IMR-90 (cell line): ENCODE measurements around the gene CHI3L1. TPM values are rescaled to one million over a fixed set of nuclear protein-coding genes. Genes with fewer than 3 reads are reported as not detected.

Experiments used
- ATAC-seq: fragments of 200-7000 bp; cut with Tn5 transposase; 2 replicates; pipeline ENCODE4 v1.9.1; 2020; ENCODE audit warnings: low read depth, mild to moderate bottlenecking, moderate library complexity
- BruUV-seq: library from RNA; stranded (reverse); fragments of 400-500 nt; replicated peaks from 2 replicates; lab custom pipeline; 2021; lab: Mats Ljungman, UMichigan
- CTCF ChIA-PET: fragments of 300-600 bp; formaldehyde crosslinking; extraction: SDS; loops from one replicate; lab custom pipeline; 2021; ENCODE audit warnings: antibody characterized with exemption; lab: Yijun Ruan, JAX
- POLR2A ChIA-PET: fragments of 300-600 bp; sonication (Branson Sonifier 250); formaldehyde crosslinking; loops from one replicate; lab custom pipeline; 2022; ENCODE audit warnings: antibody characterized with exemption; ENCODE audit not compliant: unreplicated experiment; lab: Charles Lee
- DNase-seq: peaks from one replicate; pipeline ENCODE4 v3.0.0; 2013
- H2AFZ ChIP-seq: replicated peaks from 2 replicates; pipeline ENCODE3; 2013; ENCODE audit warnings: low read length, mild to moderate bottlenecking; ENCODE audit not compliant: poor library complexity
- H2AK5ac ChIP-seq: 2 replicates; pipeline ENCODE4 v1.6.1; 2013; ENCODE audit warnings: low read depth, low read length, inconsistent platforms
- H2AK9ac ChIP-seq: replicated peaks from 2 replicates; pipeline ENCODE3; 2013; ENCODE audit warnings: mild to moderate bottlenecking, low read depth, low read length, moderate library complexity; ENCODE audit not compliant: poor library complexity
- H2BK120ac ChIP-seq: 2 replicates; pipeline ENCODE4 v1.6.1; 2013; ENCODE audit warnings: low read depth, low read length, inconsistent platforms
- H2BK15ac ChIP-seq: 3 replicates; pipeline ENCODE4 v1.6.1; 2013; ENCODE audit warnings: low read depth, low read length, inconsistent platforms
- H2BK20ac ChIP-seq: 2 replicates; pipeline ENCODE4 v1.6.1; 2013; ENCODE audit warnings: low read depth, mild to moderate bottlenecking, inconsistent platforms, low read length, moderate library complexity
- H2BK5ac ChIP-seq: 2 replicates; pipeline ENCODE4 v1.6.1; 2013; ENCODE audit warnings: mild to moderate bottlenecking, low read depth, low read length, inconsistent platforms; ENCODE audit not compliant: poor library complexity, severe bottlenecking
- H3K14ac ChIP-seq: replicated peaks from 2 replicates; pipeline ENCODE4 v1.6.1; 2013; ENCODE audit warnings: low read depth, low read length, inconsistent platforms
- H3K18ac ChIP-seq: 2 replicates; pipeline ENCODE4 v1.6.1; 2013; ENCODE audit warnings: low read depth, low read length, control low read depth
- H3K23ac ChIP-seq: 2 replicates; pipeline ENCODE4 v1.6.1; 2013; ENCODE audit warnings: low read depth, low read length, inconsistent platforms
- H3K27ac ChIP-seq: 2 replicates; pipeline ENCODE4 v1.5.1; 2013; ENCODE audit warnings: mild to moderate bottlenecking, control low read depth, low read length; ENCODE audit not compliant: insufficient read depth
- H3K27me3 ChIP-seq: 2 replicates; pipeline ENCODE4 v1.6.1; 2013; ENCODE audit warnings: low read length; ENCODE audit not compliant: control insufficient read depth, insufficient read depth
- H3K36me3 ChIP-seq: 2 replicates; pipeline ENCODE4 v1.6.1; 2013; ENCODE audit warnings: low read length, mixed read lengths; ENCODE audit not compliant: control insufficient read depth, insufficient read depth
- H3K4ac ChIP-seq: 2 replicates; pipeline ENCODE4 v1.6.1; 2013; ENCODE audit warnings: low read depth, low read length, inconsistent platforms
- H3K4me1 ChIP-seq: 2 replicates; pipeline ENCODE4 v1.6.1; 2013; ENCODE audit warnings: low read length, mixed read lengths; ENCODE audit not compliant: control insufficient read depth, insufficient read depth
- H3K4me2 ChIP-seq: 2 replicates; pipeline ENCODE4 v1.6.1; 2013; ENCODE audit warnings: low read depth, mild to moderate bottlenecking, control low read depth, low read length, moderate library complexity
- H3K4me3 ChIP-seq: 2 replicates; pipeline ENCODE4 v1.5.1; 2013; ENCODE audit warnings: low read depth, mild to moderate bottlenecking, control low read depth, low read length, moderate library complexity; ENCODE audit not compliant: insufficient read depth
- H3K56ac ChIP-seq: 2 replicates; pipeline ENCODE4 v1.6.1; 2013; ENCODE audit warnings: low read length, inconsistent platforms; ENCODE audit not compliant: insufficient read depth; ENCODE audit errors: extremely low read depth
- H3K79me1 ChIP-seq, 2 experiments: 2 replicates each; pipeline ENCODE4 v1.6.1; 2013; ENCODE audit warnings: low read length in 2 of 2, inconsistent platforms in 1 of 2, low read depth in 1 of 2
- H3K9ac ChIP-seq: 2 replicates; pipeline ENCODE4 v1.6.1; 2013; ENCODE audit warnings: low read depth, low read length, control low read depth
- H3K9me1 ChIP-seq: 2 replicates; pipeline ENCODE4 v1.6.1; 2013; ENCODE audit warnings: low read length, inconsistent platforms; ENCODE audit not compliant: insufficient read depth
- H3K9me3 ChIP-seq: 2 replicates; pipeline ENCODE4 v1.6.1; 2013; ENCODE audit warnings: low read length; ENCODE audit not compliant: control insufficient read depth, insufficient read depth
- H4K20me1 ChIP-seq: 2 replicates; pipeline ENCODE4 v1.6.1; 2013; ENCODE audit warnings: low read length, inconsistent platforms; ENCODE audit not compliant: insufficient read depth
- H4K5ac ChIP-seq: 2 replicates; pipeline ENCODE4 v1.6.1; 2013; ENCODE audit warnings: mild to moderate bottlenecking, low read depth, low read length, control low read depth
- H4K8ac ChIP-seq, 2 experiments: 2 replicates each; pipeline ENCODE4 v1.6.1; 2013; ENCODE audit warnings: low read depth in 2 of 2, low read length in 2 of 2, control low read depth in 1 of 2, inconsistent platforms in 1 of 2
- H4K91ac ChIP-seq: 2 replicates; pipeline ENCODE4 v1.6.1; 2013; ENCODE audit warnings: low read depth, low read length, inconsistent platforms; ENCODE audit not compliant: insufficient read depth
- CHD1 ChIP-seq: IDR thresholded peaks from 2 replicates; pipeline ENCODE4 v1.6.1; 2012; ENCODE audit warnings: low read depth, low read length, improper control_type of control experiment
- ELK1 ChIP-seq: fragments of 150-350 bp; IDR thresholded peaks from 2 replicates; pipeline ENCODE4 v1.6.1; 2016; ENCODE audit warnings: low read depth, mild to moderate bottlenecking, low read length, moderate library complexity, borderline replicate concordance
- FOS ChIP-seq: fragments of 150-350 bp; IDR thresholded peaks from 2 replicates; pipeline ENCODE4 v1.6.1; 2016; ENCODE audit warnings: low read depth, low read length
- MAFK ChIP-seq: IDR thresholded peaks from 2 replicates; pipeline ENCODE4 v1.6.1; 2012; ENCODE audit warnings: low read depth, low read length, improper control_type of control experiment
- MXI1 ChIP-seq: IDR thresholded peaks from 2 replicates; pipeline ENCODE4 v1.6.1; 2012; ENCODE audit warnings: low read depth, mild to moderate bottlenecking, low read length, moderate library complexity, borderline replicate concordance
- NFE2L2 ChIP-seq: fragments of 150-350 bp; IDR thresholded peaks from 2 replicates; pipeline ENCODE4 v1.6.1; 2016; ENCODE audit warnings: low read depth, mild to moderate bottlenecking, low read length
- POLR2A ChIP-seq: IDR thresholded peaks from 2 replicates; pipeline ENCODE4 v1.6.1; 2012; ENCODE audit warnings: mild to moderate bottlenecking, low read depth, low read length
- RCOR1 ChIP-seq: IDR thresholded peaks from 2 replicates; pipeline ENCODE4 v1.6.1; 2012; ENCODE audit warnings: mild to moderate bottlenecking, low read length, improper control_type of control experiment; ENCODE audit not compliant: insufficient replicate concordance
- SMC3 ChIP-seq: fragments of 150-350 bp; IDR thresholded peaks from 2 replicates; pipeline ENCODE4 v1.6.1; 2016; ENCODE audit warnings: low read depth, mild to moderate bottlenecking, antibody characterized with exemption, low read length, moderate library complexity
- WGBS, 2 experiments: methylation state at CpG; one replicate each; pipeline versions ENCODE4 v1.1.5 to v1.1.7; 2013; ENCODE audit warnings: missing lambda C conversion rate in 2 of 2; ENCODE audit not compliant: insufficient read length in 1 of 2; ENCODE audit errors: extremely low coverage in 2 of 2; 5-methylcytosine and 5-hydroxymethylcytosine counted together
- dilution Hi-C: fragments of 300-500 bp; cut with HindIII; formaldehyde crosslinking; loops from one replicate; pipeline ENCODE4 v1.14.3; 2018; ENCODE audit warnings: low sequenced_read_pairs; ENCODE audit not compliant: unreplicated experiment
- in situ Hi-C: fragments of 300-500 bp; cut with MboI; formaldehyde crosslinking; loops from 3 replicates; pipeline ENCODE4 v1.14.3; 2019; ENCODE audit warnings: low sequenced_read_pairs, inconsistent platforms, mixed read lengths
- intact Hi-C: fragments of 100-400 bp; cut with micrococcal nuclease; formaldehyde crosslinking; loops from 2 replicates; pipeline ENCODE4 v1.10.0; 2022
- polyA plus RNA-seq, 3 experiments: library from polyadenylated mRNA; depleted of rRNA; stranded (reverse); fragments of >200 nt; gene quantifications; 2 replicates each; pipeline ENCODE4 v1.2.3, GENCODE V29; 2012; ENCODE audit warnings: low replicate concordance in 1 of 3
- total RNA-seq: library from RNA; depleted of rRNA; stranded (reverse); fragments of >200 nt; gene quantifications from 2 replicates; pipeline ENCODE4 v1.2.3, GENCODE V29; 2012
- TF ChIP-seq, protein P1 (sequence below): conservative IDR thresholded peaks from 2 replicates; pipeline ENCODE4 v1.5.1; 2012; ENCODE audit warnings: mild to moderate bottlenecking, low read depth, low read length, improper control_type of control experiment

CHI3L1 gene
- total and polyA plus RNA-seq, 2 of the 4 experiments (the other 2 are of a cell fraction) = 0.17 TPM; not detected in 1

GRCh38 chr1:203130358-203130985, 56.0 kb downstream of the CHI3L1 start:
- no peak for ATAC-seq

More at GRCh38 chr1:203130358-203130985, 56.0 kb downstream of the CHI3L1 start:
- WGBS, 2 experiments = 29% methylated on average over 2 of the region's 3 CpGs; no CpG with 5 or more reads in 1 of the 2 experiments
- intact Hi-C loops (no loop called here), in situ Hi-C loops (no loop called here), dilution Hi-C loops (no loop called here)
- Histone ChIP-seq H3K18ac (no peak overlapping the region), H2BK20ac (no peak overlapping the region), H3K4me1 (peaks cover 3% of the 10 kb centered on the region; the same call in 1 of the 2 replicates), H4K20me1 (no peaks in the 10 kb centered on the region), H3K9me3 (no peaks in the 10 kb centered on the region), H3K4me2 (no peak overlapping the region), H3K36me3 (no peaks in the 10 kb centered on the region), H4K8ac (no peak overlapping the region), H2BK5ac (no peak overlapping the region), H3K14ac (no peak overlapping the region), H3K27me3 (peaks cover 23% of the 10 kb centered on the region; the same call in 1 of the 2 replicates), H3K23ac (no peak overlapping the region), H2AK5ac (no peak overlapping the region), H2BK15ac (no peak overlapping the region), H3K9ac (no peak overlapping the region), H3K56ac (no peak overlapping the region), H4K91ac (no peak overlapping the region), H3K79me1 (no peaks in the 10 kb centered on the region), H3K4me3 (no peak overlapping the region), H2AK9ac (no peak overlapping the region), H4K5ac (no peak overlapping the region), H3K4ac (no peak overlapping the region), H2BK120ac (no peak overlapping the region), H3K27ac (no peak overlapping the region), H3K9me1 (no peaks in the 10 kb centered on the region), H2AFZ (no peak overlapping the region)
- TF ChIP-seq ELK1 (no peak), SMC3 (no peak), NFE2L2 (no peak), MXI1 (no peak), POLR2A (no peak), RCOR1 (no peak), FOS (no peak), CHD1 (no peak), MAFK (no peak)
- TF ChIP-seq, protein P1, sequence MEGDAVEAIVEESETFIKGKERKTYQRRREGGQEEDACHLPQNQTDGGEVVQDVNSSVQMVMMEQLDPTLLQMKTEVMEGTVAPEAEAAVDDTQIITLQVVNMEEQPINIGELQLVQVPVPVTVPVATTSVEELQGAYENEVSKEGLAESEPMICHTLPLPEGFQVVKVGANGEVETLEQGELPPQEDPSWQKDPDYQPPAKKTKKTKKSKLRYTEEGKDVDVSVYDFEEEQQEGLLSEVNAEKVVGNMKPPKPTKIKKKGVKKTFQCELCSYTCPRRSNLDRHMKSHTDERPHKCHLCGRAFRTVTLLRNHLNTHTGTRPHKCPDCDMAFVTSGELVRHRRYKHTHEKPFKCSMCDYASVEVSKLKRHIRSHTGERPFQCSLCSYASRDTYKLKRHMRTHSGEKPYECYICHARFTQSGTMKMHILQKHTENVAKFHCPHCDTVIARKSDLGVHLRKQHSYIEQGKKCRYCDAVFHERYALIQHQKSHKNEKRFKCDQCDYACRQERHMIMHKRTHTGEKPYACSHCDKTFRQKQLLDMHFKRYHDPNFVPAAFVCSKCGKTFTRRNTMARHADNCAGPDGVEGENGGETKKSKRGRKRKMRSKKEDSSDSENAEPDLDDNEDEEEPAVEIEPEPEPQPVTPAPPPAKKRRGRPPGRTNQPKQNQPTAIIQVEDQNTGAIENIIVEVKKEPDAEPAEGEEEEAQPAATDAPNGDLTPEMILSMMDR = no peak
- no peak for DNase-seq
- ChIA-PET CTCF (interaction anchor here (0.6 to 1.0 kb wide), 2 partner anchors 46 to 928 kb away, joined by 3 to 4 read pairs; no protein-coding TSS in a partner anchor), POLR2A (no interaction called here)
- no TSS peak for BruUV-seq
